GM19397 (cell line): Measurements from ENCODE around the gene SPECC1.
"Not testable (repeated sequence)": the region's sequence is repeated elsewhere in the genome, so short reads cannot be mapped to it uniquely, and the experiment has no call there.

Experiments used
- ATAC-seq: cut with Tn5 transposase; IDR thresholded peaks from one replicate; pipeline ENCODE4 v1.9.1; 2021; ENCODE audit warnings: mild to moderate bottlenecking, moderate library complexity; ENCODE audit not compliant: unreplicated experiment

Gene SPECC1

DNA sequence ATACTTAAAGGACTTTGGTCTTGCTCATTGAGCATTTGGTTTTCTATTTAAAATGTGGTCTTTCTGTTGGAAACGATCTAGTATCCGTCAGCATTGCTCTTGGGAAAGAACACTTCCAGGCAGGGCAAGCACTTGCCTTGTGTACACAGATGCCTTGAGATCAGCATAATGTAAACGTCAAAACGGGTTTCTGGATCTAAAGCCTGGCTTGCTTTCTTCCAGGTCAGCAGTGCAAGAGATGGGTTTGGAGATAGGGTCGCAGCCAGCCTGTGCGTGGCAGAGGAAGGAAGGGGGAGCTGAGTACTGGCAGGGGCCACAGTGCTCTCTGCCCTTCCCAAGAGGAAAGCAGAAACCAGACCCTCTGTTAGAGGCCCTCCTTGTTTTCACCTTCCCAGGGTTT, 282.7 kb downstream of the SPECC1 start:
- no peak for ATAC-seq

GRCh38 chr17:20293501-20293900, 284.3 kb downstream of the SPECC1 start:
- ATAC-seq = no peak

DNA sequence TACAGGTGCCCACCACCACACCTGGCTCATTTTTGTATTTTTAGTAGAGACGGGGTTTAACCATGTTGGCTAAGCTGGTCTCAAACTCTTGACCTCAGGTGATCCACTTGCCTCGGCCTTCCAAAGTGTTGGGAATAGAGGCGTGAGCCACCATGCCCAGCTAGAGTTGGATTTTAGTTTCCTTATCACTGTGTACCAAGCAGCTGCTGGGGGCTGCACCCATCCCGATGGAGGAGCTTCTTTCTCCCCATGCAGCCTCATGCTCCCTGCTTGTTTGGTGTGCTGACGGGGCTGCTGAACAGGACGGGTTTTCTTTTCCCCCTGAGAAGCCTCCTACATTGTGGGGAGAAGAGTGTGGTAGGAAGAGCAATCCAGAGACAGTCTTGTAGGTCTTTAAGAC, 285.0 kb downstream of the SPECC1 start:
- no peak for ATAC-seq

GRCh38 chr17:20299013-20299412, 289.9 kb downstream of the SPECC1 start:
- no peak for ATAC-seq

- no peak for ATAC-seq
These were observed 291.3 kb downstream of the SPECC1 start for GRCh38 chr17:20300436-20300934.

GRCh38 chr17:20302246-20302917, 293.2 kb downstream of the SPECC1 start:
- no peak for ATAC-seq

DNA sequence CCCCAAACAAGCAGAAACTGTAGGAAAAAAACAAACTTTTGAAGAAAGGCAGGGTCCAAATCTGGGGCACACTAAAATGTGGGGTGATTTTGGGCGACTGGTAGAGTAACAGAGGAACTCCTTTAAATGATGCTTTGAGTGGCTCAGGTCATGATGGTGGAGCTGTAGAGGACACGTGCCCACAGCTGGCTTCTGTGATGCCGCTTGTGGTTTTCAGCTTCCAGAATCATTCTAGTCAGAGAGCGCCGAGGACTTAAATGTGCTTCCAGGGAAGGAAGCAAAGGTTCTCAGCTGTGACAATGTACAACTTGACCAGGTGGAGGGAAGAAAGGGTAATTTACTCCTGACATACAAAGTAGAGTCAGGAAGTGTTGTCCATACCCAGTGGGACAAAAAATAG, 295.8 kb downstream of the SPECC1 start:
- ATAC-seq = no peak

- ATAC-seq = no peak
These were observed 297.8 kb downstream of the SPECC1 start for GRCh38 chr17:20306924-20307323.

GRCh38 chr17:20307326-20307910, 298.3 kb downstream of the SPECC1 start:
- ATAC-seq = no peak

- no peak for ATAC-seq
These were observed 301.3 kb downstream of the SPECC1 start for GRCh38 chr17:20310481-20310880.

GRCh38 chr17:20313306-20313705, 304.1 kb downstream of the SPECC1 start:
- no peak for ATAC-seq

GRCh38 chr17:20313891-20314290, 304.7 kb downstream of the SPECC1 start:
- ATAC-seq = no peak

DNA sequence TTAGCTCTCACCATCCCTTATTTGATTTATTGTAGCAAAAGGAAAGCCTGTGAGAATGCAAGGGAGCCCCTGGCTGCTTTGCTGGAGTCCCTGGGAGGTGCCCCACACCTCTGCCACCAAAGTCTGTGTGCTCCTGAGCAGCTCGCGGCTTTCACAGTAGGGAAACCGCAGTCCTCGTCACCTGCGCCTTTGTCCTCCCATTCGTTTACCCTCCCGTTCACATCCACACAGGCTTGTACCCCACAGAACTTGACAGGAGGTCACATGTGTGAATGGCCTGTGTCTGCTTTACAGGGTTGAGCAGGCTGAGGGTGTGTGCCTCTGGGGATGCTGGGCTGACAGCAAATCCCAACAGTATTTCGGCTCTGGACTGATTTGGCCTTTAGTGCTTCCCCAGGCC, 305.7 kb downstream of the SPECC1 start:
- ATAC-seq = no peak

- no peak for ATAC-seq
These were observed 306.2 kb downstream of the SPECC1 start for GRCh38 chr17:20315311-20315710.

DNA sequence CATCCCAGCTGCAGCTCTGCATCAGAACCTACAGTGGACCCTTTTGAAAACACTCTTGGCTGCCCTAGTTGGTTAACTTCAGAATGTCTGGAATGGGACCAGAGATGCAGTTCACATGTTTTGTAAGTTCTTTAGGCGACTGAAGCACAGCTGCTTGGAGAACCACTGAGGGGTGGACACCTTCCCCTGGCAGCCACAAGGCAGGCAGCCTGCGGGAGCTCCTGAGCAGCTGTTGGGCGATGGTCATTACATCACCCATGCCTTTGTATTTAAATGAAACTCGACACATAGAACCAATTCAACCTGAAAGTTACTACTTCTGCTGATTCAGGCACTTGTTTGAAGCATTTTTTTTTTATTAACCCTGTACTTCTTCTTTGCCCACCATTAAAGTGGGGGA, 306.7 kb downstream of the SPECC1 start:
- no peak for ATAC-seq

DNA sequence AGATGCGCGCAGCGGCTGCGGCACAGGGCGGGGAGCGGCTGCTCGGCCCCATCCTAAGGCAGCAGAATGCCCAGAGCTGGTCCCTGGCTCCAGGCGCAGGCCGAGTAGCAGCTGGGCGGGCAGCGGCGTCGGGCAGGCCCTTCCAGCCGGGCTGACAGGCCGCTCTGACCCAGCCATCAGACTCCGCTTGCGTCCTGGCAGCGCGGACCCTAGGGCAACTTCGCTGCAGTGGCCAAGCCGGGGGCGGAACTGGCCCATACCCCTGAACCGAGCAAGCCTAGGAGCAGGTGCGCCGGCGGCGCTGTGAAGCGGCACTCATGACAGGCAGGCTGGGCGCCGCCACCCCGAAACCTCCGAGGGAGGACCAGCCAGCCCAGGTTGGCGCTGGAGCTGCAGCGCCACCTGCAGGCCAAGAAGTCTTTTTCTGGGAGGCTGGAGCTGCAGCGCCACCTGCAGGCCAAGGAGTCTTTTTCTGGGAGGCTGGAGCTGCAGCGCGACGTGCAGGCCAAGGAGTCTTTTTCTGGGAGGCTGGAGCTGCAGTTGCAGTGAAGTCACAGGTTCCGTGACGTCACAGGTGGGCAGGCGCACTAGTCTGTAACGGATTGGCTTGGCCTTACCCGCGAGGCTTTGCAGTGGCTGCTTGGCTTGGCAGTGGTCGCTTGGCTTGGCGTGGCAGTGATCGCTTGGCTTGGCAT, 311.5 kb downstream of the SPECC1 start:
- peak; percentile 85 for ATAC-seq

GRCh38 chr17:20321357-20321756, 312.2 kb downstream of the SPECC1 start:
- not testable (repeated sequence) for ATAC-seq

GRCh38 chr17:20327739-20328138, 318.6 kb downstream of the SPECC1 start:
- not testable (repeated sequence) for ATAC-seq

DNA sequence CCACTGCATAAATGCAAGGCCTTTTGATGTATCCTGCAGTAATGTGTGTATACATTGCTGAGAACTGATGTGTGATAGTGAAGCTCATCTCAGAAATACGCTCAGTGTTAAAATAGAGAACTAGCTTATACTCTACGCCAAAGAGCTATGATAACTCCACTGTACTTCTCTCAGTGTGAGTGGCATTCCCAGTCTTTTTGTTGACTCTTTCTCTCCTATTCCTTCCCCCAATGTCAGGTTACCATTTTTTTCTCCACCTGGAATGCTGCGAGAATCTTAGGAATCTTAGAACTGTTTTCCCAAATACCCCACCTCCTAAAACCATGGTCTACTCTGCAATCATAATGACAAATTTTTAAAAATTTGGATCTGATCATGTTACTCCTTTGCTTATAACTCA, 342.2 kb downstream of the SPECC1 start:
- not testable (repeated sequence) for ATAC-seq

GRCh38 chr17:20352567-20352966, 343.4 kb downstream of the SPECC1 start:
- ATAC-seq = not testable (repeated sequence)

- ATAC-seq = not testable (repeated sequence)
These were observed 354.7 kb downstream of the SPECC1 start for GRCh38 chr17:20363846-20364245.
